RPMI7951 (cell line): ENCODE measurements around the gene EXOC3L1. TPM values are rescaled to one million over a fixed set of nuclear protein-coding genes. Genes with fewer than 3 reads are reported as not detected.

Experiments used
- DNase-seq: peaks from one replicate; pipeline ENCODE4 v3.0.0-alpha.2; 2012; ENCODE audit warnings: low read depth
- total RNA-seq: library from RNA; depleted of rRNA; stranded (reverse); fragments of >200 nt; shearing (Covaris generic); gene quantifications from 2 replicates; pipeline ENCODE4 v1.2.3, GENCODE V29; 2014; rRNA removed

Gene EXOC3L1, protein sequence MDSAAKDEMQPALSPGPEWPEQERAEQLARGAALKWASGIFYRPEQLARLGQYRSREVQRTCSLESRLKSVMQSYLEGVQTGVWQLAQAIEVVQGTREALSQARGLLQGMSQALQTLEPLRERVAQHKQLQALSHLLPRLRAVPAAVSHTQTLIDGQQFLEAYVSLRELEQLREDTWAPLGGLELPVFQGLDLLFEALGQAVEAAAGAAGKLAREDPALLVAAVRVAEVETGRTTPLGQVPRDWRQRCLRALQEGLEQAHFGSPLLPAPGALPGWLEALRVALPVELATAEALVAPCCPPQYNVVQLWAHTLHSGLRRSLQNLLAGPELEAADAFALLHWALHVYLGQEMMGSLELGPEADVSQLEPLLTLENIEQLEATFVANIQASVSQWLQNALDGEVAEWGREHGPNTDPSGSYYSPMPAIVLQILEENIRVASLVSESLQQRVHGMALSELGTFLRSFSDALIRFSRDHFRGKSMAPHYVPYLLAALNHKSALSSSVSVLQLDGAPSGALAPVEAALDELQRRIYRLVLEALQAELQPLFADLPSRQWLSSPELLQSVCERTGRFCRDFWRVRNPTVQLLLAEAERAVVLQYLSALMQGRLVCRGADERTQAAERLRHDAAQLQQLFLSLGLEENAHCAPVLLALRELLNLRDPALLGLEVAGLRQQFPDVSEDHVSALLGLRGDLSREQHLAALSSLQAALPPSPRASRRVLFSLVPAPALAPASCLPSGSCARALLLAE
- 0.39 and 0.60 TPM in 2 replicates for total RNA-seq

DNA sequence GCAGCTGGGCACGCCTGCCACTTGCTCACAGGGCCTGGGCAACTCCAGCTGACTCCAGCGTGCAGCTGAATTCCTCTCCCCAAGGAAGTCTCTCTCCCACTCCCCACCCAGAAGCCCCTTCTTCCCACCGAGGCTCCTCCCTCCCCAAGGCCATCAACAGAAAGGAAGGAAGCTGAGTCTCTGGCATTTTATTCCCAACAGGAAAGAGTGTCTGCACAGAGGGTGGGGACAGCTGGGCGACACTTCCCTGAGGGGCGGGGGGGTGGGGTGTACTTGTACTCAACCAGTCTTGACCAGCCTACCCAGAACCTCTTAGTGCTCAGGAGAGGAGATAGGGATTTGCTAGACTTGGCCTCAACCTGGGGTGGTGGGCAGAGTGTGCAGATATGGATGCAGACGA, at the start of gene EXOC3L1:
TSS of gene EXOC3L1 (minus strand) at position 96 of the 400 bp plus-strand sequence. CDS start 460 bp downstream, outside the sequence.
- DNase-seq, result no peak

DNA sequence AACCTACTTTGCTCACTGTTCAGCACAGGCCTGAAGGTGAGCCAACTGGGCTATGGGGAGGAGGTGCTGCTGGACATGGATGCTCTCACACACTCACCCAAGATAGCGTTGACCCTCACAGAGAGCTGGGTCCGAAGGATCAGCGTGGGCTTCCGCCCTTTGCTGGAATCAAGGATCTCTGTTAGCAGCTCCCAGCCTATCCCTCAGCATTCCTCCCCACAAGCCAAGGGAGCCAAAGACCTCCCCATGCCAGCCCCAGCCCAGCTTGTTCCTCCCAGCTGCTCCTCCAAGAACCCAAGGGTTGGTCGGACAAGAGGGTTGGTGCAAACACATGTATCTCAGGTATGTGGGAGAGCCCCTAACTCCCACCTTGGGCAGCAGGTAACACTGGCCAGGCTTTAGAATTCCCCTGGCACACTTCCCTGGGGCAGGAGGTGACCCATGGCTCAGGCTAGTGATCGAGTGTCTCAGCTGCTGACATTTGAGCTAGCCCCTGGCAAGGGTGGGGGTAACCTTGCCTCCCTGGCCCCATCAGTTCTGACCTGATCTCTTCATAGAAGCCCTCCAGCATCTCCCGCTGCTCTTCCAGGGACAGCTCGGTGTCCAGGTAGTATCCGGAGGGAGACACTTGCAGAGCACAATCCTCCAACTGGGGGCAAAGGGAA, 49.0 kb upstream of the EXOC3L1 start:
- no peak for DNase-seq

DNA sequence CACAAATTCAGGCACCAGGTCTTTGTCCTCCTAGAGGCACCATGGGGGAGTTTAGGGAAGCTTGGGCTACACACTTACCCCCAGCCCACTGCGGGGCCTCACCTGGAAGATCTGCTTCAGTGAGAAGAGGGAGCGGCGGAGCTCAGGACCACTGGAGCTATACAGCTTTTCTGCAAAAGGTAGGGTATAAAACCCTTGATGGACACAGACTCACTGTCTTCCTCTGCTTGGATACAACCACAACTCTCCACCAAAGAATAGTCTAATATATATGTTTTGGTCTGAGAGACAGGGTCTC, 48.3 kb upstream of the EXOC3L1 start:
- no peak for DNase-seq

DNA sequence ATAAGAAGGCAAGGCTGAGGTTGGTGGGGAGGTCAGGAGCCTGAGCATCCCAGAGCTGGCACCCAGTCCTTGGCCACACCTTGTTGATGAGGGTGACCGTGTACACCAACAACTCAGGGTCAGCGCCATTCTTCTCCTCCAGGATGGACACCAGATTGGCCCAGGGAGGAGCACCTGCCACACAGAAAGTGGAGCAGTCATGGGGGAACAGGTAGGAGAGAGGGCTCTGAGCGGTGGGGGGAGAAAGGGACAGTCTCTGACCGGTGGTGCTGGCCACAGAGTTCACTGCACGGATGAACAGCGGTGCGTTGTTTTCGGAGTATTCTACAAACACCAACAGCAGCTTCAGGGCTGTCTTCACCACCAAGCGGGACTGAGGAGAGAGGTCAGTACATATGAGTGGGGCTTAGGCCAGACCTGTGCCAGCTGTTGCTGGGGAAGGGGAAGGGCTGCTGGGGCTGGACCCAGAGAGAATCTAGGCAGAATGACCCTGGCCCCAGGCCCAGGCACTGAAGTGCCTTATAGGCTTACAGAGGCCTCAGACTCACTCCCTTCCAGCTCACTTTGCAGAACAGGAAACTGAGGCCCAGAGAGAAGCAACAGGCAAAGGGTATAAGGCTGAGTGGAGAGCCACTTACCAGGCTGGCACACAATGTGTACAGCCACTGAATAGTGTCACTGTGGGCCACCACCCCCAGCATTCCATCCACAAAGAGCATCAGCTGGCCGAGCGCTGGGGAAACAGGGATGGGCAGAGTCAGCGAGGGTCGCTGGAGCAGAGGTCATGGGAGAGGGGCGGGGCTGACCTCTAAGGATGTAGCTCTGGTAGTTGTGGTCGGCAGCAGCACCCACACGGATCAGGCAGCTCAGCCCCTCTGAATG, 47.7 kb upstream of the EXOC3L1 start:
- DNase-seq, result no peak

DNA sequence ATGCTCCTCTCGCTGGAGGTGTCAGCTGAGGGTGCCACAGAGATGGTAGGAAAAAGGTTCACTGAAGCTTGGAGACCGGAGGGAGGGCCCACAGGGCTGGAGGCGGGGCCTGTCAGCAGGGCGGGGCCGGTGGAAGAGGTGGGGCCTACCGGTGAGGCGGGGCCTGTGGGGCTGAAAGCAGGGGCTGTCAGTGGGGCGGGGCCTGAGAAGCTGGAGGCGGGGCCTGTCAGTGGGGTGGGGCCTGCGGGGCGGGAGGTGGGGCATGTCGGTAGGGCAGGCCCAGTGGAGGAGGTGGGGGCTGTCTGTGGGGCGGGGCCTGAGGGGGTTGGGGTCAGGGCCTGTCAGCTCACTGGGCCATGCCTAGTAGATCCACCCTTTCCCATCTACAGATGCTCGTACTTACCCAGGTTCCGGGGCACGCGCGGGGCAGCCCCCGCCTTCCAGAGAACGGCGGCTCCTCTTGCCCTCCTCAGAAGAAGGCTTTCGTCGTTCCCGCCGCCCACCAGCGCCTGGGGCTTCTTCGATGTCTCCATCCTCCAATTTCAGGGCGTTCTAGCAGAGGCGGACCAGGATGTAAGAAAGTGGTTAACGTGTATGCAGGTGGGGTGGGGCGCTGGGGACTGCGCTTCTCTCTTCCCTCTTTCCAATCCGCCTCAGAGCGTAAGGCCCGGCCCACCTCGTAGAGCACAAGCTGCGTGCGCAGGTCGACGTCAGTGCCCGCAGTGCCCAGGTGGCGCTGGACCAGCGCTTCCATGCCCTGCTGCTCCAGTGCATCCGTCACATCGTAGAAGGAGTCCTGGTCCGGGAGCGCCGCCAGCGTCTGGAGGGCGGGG, 46.8 kb upstream of the EXOC3L1 start:
- DNase-seq, result peak; percentile 44

DNA sequence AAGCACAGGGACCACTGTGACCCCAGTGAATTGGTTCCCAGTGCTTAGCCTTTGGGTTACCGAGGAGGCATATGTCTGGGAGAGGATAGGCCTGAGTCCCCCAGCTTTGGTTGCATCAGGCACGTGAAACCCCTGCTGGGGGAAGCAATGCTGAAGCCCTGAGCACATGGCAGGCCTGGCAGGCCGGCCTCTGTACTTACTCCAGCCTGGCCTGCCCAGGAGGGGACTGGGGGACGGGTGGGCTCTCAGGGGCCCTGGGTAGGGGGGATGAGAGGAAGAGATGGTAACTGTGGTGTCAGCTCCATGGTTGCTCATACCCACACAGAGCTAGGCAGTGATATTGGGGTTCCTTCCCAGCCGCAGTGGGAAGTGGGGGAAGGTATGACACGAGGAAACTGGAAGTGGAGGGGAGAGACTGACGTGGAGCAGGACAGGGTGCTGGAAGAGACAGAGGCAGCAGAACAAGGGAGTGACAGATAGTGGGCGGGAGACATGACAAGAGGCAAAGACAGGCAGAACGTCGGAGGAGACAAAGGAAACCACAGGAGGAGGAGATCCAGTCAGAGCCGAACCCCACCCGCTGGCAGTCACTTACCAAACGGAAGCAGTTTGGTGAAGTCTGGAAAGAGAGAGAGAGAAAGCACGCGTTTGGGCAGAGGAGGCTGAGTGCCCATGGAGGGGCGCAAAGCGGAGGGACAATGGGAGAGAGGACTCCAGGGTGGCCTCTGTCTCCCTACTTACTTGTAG, 46.1 kb upstream of the EXOC3L1 start:
- no peak for DNase-seq

DNA sequence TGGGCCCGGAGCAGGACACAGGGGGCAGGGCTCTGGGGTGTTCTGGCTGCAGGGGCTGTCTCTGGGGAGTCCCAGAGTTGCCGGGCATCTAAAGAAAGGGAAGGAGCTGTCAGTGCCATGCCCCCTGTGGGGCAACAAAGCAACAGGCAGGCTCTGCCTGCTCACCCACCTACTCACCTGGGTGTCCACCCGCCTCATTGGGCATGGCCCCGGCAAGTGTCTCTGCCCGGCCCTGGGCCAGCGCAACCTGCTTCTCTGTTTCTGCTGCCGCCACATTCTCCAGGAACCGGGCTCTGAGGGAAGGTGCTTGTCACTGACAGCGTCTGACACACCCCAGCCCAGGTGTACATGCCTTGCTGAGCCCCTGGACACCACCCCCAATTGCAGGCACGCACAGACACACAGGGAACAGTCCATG, 44.3 kb upstream of the EXOC3L1 start:
- DNase-seq, result no peak

DNA sequence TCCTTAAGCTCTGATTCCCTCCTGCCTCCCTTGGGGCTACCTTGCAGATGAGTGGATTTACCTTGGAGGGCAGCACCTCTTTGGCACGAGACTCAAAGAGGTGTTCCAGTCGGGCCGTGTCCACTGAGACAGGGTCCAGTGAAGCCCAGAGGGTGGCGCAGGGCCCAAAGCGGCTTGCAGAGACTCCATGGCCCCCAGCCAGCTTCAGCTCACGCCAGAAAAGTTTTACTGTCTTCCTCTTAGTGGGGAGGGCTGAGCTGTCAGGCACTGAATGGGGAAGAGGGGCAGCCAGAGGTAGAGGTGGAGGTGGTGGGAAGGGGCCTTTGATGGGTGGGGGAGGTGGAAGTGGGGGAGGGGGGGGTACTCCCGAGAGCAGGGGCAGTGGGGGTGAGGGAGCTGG, 43.7 kb upstream of the EXOC3L1 start:
- no peak for DNase-seq

DNA sequence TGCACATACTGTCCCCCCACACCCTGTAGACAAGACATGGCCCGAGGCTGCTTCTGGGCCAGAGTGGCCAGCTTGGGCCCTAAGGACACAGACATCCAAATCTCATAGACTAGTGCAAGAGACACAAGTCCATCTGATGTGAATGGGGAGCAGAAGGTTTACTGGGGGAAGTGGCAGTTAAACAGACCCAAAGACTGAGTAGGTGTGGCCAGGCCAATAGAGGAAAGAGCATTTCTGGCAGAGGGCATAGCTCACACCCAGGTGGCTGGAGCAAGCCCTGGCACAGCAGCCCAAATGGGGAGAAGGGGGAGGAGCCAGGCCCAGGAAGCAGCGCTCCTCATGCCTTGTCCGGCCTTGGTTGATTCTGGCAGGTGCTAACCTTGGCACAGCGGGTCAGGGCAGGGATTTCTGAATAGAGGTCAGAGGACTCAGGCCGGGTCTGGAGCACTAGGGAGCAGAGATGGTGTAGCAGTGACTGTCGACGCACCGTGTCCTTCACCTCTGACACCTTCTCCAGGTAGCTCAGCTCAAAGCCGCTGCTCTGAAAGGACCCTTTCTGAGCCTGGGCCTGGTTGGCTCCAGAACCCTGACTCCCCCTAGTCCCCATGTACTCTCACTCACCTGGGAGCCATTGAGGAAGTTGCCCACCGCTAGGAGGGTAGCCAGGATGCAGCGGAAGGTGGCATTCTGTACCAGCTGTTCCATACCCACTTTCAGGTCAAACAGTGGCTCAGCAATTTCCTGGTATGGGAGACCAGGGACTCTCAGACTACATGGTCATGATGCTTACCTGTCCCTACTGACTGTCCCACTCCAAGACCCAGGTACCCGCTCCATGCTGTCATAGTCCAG, 41.1 kb upstream of the EXOC3L1 start:
- DNase-seq, result no peak

DNA sequence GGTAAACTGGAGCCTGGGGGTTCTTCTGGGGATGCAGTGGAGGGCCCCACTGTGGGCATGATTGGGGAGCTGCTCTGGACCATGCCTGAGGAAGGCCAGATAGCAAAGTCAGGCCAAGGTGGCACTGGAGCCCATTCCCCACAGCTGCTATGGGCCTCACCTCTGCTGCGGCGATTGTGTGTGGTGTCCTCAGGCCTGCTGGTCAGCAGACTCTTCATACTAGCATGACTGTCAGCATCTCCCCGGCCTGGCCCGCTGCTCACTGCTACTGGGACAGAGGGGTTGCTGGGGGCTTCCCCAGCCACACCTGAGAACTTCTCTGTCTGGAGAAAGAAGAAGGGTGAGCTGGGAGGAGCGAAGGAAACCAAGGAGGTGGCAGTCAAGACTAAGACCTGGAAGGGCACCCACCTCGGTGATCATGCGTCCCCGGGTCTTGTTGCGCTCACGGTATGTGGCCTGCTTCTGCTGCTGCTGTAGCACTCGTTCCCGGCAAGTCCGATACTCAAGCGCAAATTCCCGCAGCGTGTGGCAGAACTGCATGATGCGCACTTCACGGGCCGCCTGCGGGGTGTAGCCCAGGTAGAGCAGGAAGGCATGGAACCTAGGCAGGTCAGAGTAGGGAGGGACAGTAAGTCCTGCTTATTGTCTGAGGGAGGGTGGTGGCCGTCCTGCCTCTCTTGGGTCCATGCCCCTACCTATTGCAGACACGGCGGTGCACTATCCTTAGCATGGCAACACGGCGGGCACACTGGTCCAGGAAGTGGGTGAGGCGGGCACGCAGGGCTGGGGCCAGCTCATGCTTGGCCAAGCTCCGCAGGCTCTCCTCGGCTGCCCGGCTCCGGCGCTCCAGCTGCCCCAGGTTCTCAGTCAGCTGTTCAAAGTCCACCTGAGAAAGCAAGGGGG, 40.2 kb upstream of the EXOC3L1 start:
- no peak for DNase-seq

DNA sequence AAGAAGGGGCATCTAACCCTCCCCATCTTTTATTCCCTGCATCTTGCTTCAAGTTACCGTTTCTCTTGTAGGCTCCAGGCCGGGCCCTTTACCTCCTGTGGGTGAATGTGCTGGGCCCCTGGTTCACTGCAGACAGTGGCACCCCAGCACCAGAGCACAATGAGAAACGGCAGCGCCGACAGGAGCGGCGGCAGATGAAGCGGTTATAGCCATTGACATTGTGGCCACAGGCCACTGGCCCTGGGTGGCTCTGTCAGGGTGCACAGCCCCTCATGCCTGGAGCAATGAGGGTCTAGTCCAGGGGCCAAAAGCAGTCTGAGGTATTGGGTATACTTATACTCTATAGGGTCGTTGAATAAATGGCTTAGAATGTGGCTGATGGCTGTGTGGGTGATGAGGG, 39.0 kb upstream of the EXOC3L1 start:
- DNase-seq, result no peak

DNA sequence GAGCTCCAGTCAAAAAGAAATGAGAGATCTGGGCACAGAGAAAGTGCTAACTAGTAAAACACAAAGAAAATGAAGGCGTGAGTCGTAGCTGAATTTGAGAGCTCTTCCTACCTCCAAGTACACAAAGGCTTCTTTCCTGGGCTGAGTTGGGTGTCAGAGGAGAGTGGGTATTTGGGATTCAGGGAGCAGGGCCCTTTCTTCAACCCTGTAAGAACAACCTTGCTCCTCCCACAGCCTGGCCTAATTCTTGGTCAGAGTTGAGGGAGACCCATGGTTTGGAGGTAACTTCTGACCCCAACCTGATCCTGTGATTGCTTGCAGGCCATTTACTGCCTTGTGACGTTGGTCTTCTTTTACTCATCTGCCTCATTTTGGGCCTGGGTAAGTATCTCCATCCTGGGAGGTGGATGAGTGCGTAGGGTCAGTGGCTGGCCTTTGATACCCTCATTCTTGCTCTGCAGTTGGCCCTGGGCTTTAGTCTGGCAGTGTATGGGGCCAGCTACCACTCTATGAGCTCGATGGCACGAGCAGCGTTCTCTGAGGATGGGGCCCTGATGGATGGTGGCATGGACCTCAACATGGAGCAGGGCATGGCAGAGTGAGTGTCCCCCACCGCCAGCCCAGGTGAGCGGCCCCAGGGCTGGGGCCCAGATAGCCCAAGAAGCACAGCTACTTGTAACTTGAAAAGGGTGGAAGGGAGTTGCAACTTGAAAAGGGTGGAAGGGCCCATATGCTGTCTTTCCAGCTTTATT, 38.3 kb upstream of the EXOC3L1 start:
- no peak for DNase-seq

DNA sequence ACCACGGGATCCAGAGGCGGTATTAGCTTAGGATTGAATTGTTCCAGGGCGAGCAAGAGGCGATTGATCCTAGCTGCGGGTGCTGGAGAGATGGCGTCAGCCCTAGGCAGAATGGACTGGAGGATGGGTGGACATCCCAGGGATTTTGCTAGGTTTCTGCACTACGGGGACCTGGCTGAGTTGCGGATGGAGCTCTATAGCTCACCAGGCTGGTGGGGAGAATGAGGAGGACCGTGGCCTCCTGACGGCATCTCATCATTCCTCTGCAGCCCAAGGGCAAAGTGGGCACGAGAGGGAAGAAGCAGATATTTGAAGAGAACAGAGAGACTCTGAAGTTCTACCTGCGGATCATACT, 37.6 kb upstream of the EXOC3L1 start:
- no peak for DNase-seq

DNA sequence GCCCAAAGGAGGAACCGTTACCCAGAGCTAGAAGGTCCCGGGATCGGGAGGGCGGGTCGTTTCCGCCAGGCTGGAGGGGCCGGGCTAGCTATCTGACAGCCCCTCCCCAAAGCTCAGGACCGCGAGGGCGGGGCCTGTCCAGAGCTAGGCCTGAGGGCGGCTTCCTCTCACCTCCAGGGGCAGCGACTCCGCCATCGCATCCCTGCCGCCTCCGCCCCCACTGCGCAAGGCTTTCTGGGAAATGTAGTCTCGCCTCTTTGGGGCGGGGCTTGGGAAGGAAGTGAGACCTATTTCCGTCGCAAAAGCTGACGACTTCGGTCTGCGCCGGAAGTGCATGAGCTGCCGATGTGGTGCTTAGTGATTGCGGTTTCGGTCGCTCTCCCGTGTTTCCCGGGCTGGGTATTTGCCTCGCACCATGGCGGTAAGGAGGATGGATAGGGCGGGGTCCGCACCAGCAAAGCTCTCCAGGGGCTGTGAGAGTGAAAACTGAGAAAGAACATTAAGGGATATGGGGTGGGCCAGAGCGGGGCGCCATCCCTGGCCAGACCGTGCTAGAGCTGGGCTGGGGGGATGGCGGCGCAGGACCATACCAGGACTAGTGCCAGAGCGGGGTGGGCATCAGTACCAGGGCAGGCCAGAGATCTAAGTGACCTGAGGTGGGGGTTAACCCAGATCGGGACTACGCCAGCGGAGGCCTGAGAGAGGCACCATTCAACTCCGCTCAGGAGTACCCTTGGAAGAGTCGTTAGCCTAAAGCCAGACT, 37.0 kb upstream of the EXOC3L1 start, which contains the start of gene TMEM208:
TSS of gene TMEM208 (plus strand) at position 327 of the 763 bp plus-strand sequence. CDS start at position 416, 89 bp downstream.
- peak; percentile 99 for DNase-seq

DNA sequence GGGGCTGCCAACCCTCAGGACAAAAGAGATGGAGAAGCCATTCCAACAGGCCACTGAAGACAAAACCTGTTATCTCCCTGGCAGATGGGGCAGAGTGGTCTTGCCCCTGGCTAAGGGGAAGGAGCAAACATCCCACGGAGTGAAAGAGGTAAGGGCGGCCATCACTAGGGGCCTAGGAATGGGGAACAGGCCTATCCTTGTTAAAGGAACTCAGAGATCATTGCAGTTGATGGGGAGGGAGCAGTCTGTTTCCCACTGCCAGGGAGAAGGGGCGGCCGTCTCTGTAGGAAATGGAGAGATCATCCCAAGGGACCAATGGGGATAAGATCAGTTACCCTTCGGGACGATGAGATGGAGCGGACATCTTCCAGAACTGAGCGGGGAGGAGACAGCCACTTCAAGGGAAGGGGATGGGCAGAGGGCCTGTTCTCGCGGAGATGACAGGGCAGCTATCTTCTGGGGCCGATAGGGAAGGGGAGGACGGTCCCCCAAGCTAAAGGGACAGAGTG, 36.4 kb upstream of the EXOC3L1 start:
- no peak for DNase-seq

DNA sequence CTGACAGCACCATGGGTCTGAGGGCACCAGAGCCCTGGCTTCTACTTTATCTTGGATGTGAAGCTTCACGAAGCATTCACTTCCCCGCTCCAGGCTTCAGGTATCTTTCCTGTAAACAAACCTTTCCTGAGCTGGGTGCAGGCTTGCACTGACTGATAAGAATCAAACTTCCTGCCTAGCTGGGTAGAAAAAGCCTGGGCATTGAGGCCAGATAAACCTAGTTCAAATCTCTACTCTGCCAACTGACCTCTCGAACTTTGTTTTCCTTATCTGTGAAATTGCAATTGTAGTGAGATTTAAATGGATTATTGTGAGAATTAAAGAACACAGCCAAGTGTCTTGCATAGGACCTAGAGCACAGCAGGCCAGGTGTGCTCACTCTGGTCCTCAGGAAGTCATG, 34.1 kb upstream of the EXOC3L1 start:
- DNase-seq, result no peak
